Uterus (tissue), 2 donors: Measurements from ENCODE around the gene VSIR.

Source experiments
- POLR2A ChIP-seq, 2 donors: fragments of 450-650 bp; IDR thresholded peaks; one replicate each; pipeline ENCODE4 v1.6.1; 2016; ENCODE audit warnings: antibody characterized with exemption in 2 of 2, mild to moderate bottlenecking in 1 of 2, moderate library complexity in 1 of 2
- TF ChIP-seq, protein P1 (sequence below), 4 experiments: fragments of 200-600 bp in 2 of 4; fragments of 450-650 bp in 2 of 4; sonication (generic) in 2 of 4; IDR thresholded peaks; one replicate each; pipeline ENCODE4 v1.5.1; 2016 to 2019; ENCODE audit warnings: antibody characterized with exemption in 4 of 4, mild to moderate bottlenecking in 2 of 4, moderate library complexity in 1 of 4

GRCh38 chr10:71715026-71715425 lies 58.3 kb downstream of the VSIR start:
- TF ChIP-seq, protein P1, sequence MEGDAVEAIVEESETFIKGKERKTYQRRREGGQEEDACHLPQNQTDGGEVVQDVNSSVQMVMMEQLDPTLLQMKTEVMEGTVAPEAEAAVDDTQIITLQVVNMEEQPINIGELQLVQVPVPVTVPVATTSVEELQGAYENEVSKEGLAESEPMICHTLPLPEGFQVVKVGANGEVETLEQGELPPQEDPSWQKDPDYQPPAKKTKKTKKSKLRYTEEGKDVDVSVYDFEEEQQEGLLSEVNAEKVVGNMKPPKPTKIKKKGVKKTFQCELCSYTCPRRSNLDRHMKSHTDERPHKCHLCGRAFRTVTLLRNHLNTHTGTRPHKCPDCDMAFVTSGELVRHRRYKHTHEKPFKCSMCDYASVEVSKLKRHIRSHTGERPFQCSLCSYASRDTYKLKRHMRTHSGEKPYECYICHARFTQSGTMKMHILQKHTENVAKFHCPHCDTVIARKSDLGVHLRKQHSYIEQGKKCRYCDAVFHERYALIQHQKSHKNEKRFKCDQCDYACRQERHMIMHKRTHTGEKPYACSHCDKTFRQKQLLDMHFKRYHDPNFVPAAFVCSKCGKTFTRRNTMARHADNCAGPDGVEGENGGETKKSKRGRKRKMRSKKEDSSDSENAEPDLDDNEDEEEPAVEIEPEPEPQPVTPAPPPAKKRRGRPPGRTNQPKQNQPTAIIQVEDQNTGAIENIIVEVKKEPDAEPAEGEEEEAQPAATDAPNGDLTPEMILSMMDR (IDR thresholded peaks at IDR 0.05) = no peak
- no peak for TF ChIP-seq POLR2A (IDR thresholded peaks at IDR 0.05)
